IPS DF 6.9 (cell line): Measurements from ENCODE around the gene FLNC.

Experiments used
- DNase-seq: peaks from one replicate; pipeline ENCODE4 v3.0.0-alpha.2; 2013; ENCODE audit warnings: low read depth, low spot score
- H3K27ac ChIP-seq: one replicate; pipeline ENCODE4 v1.5.1; 2013; ENCODE audit warnings: low read length, control low read depth
- H3K27me3 ChIP-seq: 2 replicates; pipeline ENCODE4 v1.6.1; 2013; ENCODE audit warnings: mild to moderate bottlenecking, low read length; ENCODE audit not compliant: control insufficient read depth, insufficient read depth
- H3K36me3 ChIP-seq: 2 replicates; pipeline ENCODE4 v1.6.1; 2013; ENCODE audit warnings: low read length; ENCODE audit not compliant: control insufficient read depth, insufficient read depth
- H3K4me1 ChIP-seq: 2 replicates; pipeline ENCODE4 v1.6.1; 2013; ENCODE audit warnings: low read length; ENCODE audit not compliant: control insufficient read depth, insufficient read depth
- H3K4me3 ChIP-seq: 2 replicates; pipeline ENCODE4 v1.5.1; 2013; ENCODE audit warnings: mild to moderate bottlenecking, low read length
- H3K9me3 ChIP-seq: 2 replicates; pipeline ENCODE4 v1.6.1; 2013; ENCODE audit warnings: low read length, inconsistent platforms; ENCODE audit not compliant: control insufficient read depth, insufficient read depth
- WGBS: extraction: QIAGEN DNeasy Blood & Tissue Kit; methylation state at CpG from one replicate; pipeline ENCODE4 v1.1.7; 2013; ENCODE audit warnings: mixed read lengths, missing lambda C conversion rate; ENCODE audit not compliant: insufficient read length, insufficient coverage; 5-methylcytosine and 5-hydroxymethylcytosine counted together

The FLNC gene, protein sequence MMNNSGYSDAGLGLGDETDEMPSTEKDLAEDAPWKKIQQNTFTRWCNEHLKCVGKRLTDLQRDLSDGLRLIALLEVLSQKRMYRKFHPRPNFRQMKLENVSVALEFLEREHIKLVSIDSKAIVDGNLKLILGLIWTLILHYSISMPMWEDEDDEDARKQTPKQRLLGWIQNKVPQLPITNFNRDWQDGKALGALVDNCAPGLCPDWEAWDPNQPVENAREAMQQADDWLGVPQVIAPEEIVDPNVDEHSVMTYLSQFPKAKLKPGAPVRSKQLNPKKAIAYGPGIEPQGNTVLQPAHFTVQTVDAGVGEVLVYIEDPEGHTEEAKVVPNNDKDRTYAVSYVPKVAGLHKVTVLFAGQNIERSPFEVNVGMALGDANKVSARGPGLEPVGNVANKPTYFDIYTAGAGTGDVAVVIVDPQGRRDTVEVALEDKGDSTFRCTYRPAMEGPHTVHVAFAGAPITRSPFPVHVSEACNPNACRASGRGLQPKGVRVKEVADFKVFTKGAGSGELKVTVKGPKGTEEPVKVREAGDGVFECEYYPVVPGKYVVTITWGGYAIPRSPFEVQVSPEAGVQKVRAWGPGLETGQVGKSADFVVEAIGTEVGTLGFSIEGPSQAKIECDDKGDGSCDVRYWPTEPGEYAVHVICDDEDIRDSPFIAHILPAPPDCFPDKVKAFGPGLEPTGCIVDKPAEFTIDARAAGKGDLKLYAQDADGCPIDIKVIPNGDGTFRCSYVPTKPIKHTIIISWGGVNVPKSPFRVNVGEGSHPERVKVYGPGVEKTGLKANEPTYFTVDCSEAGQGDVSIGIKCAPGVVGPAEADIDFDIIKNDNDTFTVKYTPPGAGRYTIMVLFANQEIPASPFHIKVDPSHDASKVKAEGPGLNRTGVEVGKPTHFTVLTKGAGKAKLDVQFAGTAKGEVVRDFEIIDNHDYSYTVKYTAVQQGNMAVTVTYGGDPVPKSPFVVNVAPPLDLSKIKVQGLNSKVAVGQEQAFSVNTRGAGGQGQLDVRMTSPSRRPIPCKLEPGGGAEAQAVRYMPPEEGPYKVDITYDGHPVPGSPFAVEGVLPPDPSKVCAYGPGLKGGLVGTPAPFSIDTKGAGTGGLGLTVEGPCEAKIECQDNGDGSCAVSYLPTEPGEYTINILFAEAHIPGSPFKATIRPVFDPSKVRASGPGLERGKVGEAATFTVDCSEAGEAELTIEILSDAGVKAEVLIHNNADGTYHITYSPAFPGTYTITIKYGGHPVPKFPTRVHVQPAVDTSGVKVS (N-terminal part only)

DNA sequence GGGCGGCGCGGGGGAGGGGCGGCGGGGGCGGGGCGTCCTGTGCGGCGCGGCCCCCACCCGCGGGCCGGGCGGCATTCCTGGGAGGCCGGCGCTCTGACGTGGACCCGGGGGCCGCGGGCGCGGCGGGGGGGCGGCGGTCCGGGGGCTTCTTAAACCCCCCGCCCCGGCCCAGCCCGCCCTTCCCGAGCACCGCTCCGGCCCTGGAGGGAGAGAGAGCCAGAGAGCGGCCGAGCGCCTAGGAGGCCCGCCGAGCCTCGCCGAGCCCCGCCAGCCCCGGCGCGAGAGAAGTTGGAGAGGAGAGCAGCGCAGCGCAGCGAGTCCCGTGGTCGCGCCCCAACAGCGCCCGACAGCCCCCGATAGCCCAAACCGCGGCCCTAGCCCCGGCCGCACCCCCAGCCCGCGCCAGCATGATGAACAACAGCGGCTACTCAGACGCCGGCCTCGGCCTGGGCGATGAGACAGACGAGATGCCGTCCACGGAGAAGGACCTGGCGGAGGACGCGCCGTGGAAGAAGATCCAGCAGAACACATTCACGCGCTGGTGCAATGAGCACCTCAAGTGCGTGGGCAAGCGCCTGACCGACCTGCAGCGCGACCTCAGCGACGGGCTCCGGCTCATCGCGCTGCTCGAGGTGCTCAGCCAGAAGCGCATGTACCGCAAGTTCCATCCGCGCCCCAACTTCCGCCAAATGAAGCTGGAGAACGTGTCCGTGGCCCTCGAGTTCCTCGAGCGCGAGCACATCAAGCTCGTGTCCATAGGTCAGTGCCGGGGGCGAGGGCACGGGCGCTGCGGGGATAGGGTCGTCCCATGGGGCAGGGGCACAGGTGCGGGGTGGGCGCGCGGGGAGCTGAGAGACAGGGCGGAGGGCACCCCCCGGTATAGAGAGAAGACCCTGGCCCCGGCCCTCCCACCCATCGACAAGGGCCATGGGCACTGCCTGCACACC lies at the start of gene FLNC:
Gene FLNC (plus strand): TSS at position 176 of the 947 bp plus-strand sequence. CDS start 232 bp downstream, at position 408.
- peaks cover 15% of the 10 kb centered on the region for H3K4me1 ChIP-seq
- H3K27ac ChIP-seq, result no peak within 1 kb of the TSS
- DNase-seq, result no peak
- peak within 1 kb of the TSS; percentile 29; the same call in 1 of the 2 replicates for H3K4me3 ChIP-seq
- H3K27me3 ChIP-seq, result peaks cover 8% of the 10 kb centered on the region; the same call in 1 of the 2 replicates
- H3K36me3 ChIP-seq, result no peaks in the 10 kb centered on the region
- WGBS, result no CpG with 5 or more reads among the region's 109 CpGs
- no peaks in the 10 kb centered on the region for H3K9me3 ChIP-seq

DNA sequence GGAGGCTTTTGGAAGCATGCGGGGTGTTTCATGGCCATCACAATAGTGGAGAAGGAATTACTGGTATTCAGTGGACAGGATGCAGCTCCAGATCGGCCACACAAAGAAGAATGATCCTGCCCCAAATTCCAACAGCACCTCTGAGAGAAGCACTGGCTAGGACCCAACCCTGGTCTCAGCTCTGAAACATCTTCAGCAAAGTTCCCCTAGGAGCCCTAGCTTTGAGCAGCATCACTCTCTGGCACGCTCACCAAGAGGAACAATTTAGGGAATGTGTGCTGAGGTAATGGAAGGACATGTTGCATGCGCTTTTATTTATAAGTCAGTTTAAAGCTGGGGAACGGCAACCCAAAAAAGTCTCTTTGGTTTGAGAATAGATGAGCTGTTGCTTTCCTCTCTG lies 49.1 kb upstream of the FLNC start:
- Histone ChIP-seq H3K4me3 (no peak overlapping the region), H3K27me3 (no peaks in the 10 kb centered on the region), H3K4me1 (no peaks in the 10 kb centered on the region; the same call in 1 of the 2 replicates), H3K36me3 (no peaks in the 10 kb centered on the region), H3K9me3 (no peaks in the 10 kb centered on the region), H3K27ac (no peak overlapping the region)
- DNase-seq, result no peak
- no CpG with 5 or more reads among the region's 5 CpGs for WGBS

DNA sequence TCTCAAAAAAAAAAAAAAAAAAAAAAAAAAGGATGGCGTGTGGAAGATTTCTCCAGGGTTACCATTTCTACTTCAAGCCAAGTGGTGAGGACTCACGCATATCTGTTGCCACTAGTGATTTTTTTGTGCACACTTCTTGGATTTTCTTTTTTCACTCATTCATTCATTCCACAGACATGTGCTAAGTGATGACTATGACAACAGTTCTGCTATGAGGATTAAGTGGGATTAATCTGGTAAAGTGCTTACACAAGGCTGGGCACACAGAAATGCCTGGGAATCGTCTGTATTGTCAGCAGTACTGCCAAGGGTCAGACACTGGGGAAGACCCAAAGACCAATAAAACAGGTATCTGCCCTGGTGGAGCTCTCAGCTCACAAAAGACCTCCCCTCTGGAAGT lies 48.4 kb upstream of the FLNC start:
- Histone ChIP-seq H3K9me3 (no peaks in the 10 kb centered on the region), H3K27ac (no peak overlapping the region), H3K4me3 (no peak overlapping the region), H3K4me1 (no peaks in the 10 kb centered on the region; the same call in 1 of the 2 replicates), H3K36me3 (no peaks in the 10 kb centered on the region), H3K27me3 (no peaks in the 10 kb centered on the region)
- no peak for DNase-seq
- WGBS, result no CpG with 5 or more reads among the region's 3 CpGs

DNA sequence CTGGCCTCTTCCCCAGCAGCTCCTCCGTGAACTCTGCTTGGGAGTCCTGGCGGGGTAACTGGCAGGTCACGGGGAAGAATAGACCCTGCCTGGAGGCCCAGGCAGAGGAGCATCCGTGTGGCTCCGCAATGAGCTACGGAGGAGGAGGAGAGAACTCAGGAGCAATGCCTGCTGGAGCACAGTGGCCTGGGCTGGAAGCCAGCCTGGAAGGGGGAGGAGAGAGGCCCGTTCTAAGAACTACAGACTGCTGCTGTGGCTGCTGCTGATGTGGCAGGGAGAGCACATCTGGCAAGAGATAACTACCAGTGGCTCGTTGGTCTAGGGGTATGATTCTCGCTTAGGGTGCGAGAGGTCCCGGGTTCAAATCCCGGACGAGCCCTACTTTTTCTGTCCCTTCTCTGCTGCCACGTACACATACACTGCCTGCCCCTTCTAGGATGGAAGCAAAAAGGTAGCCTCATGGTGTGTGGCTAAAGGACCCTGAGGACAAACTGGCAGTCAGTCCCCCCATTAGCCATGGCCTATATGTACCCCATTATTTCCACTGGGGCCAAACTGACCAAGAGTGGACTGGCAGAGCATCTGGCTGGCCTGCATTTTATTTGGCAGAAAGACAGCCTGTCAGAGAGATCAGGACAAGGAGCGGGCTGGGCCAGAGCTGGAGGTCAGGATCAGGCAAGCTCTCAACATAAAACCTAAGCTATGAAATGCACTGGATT lies 46.9 kb upstream of the FLNC start:
- WGBS, result no CpG with 5 or more reads among the region's 15 CpGs
- no peak overlapping the region for H3K27ac ChIP-seq
- DNase-seq, result peak; percentile 83

DNA sequence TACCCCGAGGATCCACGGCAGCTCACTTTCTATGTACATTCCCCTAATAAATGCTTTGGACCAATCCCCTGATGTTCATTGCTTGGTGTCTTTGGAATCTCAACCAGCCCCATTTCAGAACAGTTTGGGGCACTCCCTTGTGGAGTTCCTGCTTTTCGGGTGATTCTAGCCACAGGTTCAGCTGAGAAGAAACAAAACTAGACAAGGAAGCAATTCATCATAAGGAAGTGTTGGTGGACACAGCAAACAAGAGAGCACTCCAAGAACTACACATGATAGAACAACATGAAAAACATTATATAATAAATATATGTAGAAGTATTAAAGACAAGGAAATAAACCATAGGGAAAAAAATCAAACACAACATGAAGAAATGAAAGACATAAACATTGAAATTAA lies 44.5 kb upstream of the FLNC start:
- WGBS, result no CpG with 5 or more reads among the region's 3 CpGs
- Histone ChIP-seq H3K4me1 (no peaks in the 10 kb centered on the region; the same call in 1 of the 2 replicates), H3K9me3 (no peaks in the 10 kb centered on the region), H3K27me3 (no peaks in the 10 kb centered on the region), H3K4me3 (no peak overlapping the region), H3K27ac (no peak overlapping the region), H3K36me3 (no peaks in the 10 kb centered on the region)
- DNase-seq, result no peak

More for the DNA sequence above, 46.9 kb upstream of the FLNC start:
- Histone ChIP-seq H3K9me3 (no peaks in the 10 kb centered on the region), H3K27me3 (no peaks in the 10 kb centered on the region), H3K36me3 (no peaks in the 10 kb centered on the region), H3K4me1 (no peaks in the 10 kb centered on the region; the same call in 1 of the 2 replicates), H3K4me3 (peak overlapping the region; percentile 47; the same call in 1 of the 2 replicates)

DNA sequence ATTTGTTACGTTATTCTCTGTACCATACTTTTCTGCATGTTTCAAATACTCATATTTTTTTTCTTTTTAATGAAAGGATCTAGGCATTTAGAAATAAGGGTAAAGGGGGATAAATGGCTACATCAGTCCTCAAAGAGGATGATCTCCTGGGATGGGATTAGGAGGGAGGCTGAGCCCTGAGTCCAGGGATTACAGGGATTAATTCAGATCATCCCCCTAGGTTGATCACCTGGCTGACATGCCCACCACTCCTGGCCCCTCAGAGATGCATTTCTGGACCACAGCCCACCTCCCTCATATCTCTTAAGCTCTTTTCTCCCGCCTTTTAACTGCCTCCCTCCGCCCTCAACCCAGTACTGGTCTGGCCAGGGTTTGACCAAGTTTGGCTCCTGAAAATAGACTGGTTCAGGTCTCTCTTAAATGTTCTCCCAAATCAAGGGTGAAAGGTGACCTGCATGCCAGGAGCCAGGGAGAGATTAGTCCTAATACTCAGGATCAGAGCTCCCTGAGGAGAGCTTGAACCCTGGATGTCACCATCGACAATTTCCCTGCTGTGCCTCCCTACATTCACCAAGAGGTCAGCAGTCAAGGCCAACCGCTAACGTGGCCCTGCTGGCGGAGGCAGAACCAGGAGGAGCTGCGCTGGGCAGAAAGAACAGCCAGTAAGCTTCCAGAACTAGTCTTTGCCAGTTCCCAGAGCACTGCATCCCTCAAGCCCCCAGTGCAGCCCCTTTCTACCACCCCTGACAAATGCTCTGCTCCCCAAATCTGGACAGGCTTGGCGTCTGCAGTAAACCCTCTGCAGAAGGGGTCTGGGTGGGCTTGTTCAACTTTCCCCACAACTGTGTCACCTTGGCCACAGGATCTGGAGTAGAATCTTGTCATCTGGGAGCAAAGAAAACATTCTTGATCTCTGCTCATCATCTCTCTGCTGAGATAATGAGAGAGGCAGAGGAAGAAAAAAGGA lies 41.5 kb upstream of the FLNC start:
- Histone ChIP-seq H3K27ac (no peak overlapping the region), H3K9me3 (no peaks in the 10 kb centered on the region), H3K36me3 (no peaks in the 10 kb centered on the region), H3K27me3 (no peaks in the 10 kb centered on the region), H3K4me1 (no peaks in the 10 kb centered on the region), H3K4me3 (no peak overlapping the region)
- WGBS, result no CpG with 5 or more reads among the region's 9 CpGs
- no peak for DNase-seq

DNA sequence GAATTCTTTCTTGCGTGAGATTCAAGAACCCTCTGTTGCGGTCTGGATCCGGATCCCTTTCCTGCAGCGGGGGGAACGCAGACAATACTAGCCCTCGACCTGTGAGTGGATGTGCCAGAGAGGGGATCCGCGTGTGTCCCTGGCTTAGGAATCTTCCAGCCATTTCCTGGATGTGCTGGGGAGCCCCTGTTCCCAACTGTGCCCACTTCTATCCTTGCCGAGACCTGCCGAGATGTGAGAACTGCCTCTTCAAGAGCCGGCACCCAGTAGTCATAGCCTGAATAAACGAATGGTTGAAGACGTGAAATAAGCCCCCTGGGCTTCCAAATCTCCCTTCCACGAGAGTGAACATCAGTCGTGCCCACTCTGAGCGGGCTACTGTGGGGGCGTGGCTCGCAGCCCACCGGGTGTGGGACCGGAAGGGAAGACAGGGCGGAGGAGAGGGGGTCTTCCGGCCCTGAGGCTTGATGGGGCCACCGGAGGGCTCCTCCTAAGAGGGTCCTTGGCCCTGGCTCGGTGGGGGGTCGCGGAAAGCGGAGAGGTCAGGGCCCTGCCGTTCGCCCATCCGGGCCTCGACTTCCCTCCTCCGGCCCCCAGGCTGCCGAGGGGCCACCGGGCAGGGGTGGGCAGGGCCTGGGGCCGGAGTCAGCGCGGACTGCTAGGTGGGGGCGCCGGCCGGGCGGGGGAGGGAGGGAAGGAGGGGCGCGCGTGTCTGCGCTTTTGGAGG lies 39.7 kb upstream of the FLNC start:
- no peaks in the 10 kb centered on the region for H3K27me3 ChIP-seq
- DNase-seq, result no peak
- H3K27ac ChIP-seq, result no peak overlapping the region
- no peaks in the 10 kb centered on the region for H3K4me1 ChIP-seq
- H3K4me3 ChIP-seq, result peak overlapping the region; percentile 60
- H3K36me3 ChIP-seq, result 0 out of 2 replicates have a peak, but pooled peaks cover 3% of the 10 kb centered on the region
- WGBS, result no CpG with 5 or more reads among the region's 45 CpGs
- no peaks in the 10 kb centered on the region for H3K9me3 ChIP-seq
